AG04449 (cell line): ENCODE measurements around the gene ZMIZ1.

ENCODE experiments used
- CTCF ChIA-PET: fragments of 350-600 bp; formaldehyde crosslinking; extraction: SDS; loops from one replicate; lab custom pipeline; 2021; ENCODE audit warnings: antibody characterized with exemption; lab: Yijun Ruan, JAX
- POLR2A ChIA-PET: fragments of 400-600, 350-600 bp; formaldehyde crosslinking; extraction: SDS; loops from one replicate; lab custom pipeline; 2020; ENCODE audit warnings: antibody characterized with exemption, inconsistent platforms; lab: Yijun Ruan, JAX
- DNase-seq: peaks from one replicate; pipeline ENCODE4 v3.0.0-alpha.2; 2010; ENCODE audit warnings: low read depth, low spot score
- H3K4me3 ChIP-seq: 2 replicates; pipeline ENCODE4 v1.5.1; 2011; ENCODE audit warnings: low read depth, mild to moderate bottlenecking, control low read depth, low read length
- CTCF ChIP-seq: IDR thresholded peaks from one replicate; pipeline ENCODE4 v1.5.1; 2011; ENCODE audit warnings: mild to moderate bottlenecking, moderate library complexity, low read length, control low read depth, inconsistent platforms; ENCODE audit not compliant: insufficient read depth; ENCODE audit errors: missing control alignments

ZMIZ1 gene

GRCh38 chr10:79166741-79167140, 98.0 kb downstream of the ZMIZ1 start:
- ChIA-PET POLR2A (interaction anchor here (0.6 kb wide), 1 partner anchor 133 kb away, joined by 3 read pairs; no protein-coding TSS in a partner anchor), CTCF (interaction anchor here (1.0 kb wide), 1 partner anchor 9 kb away, joined by 3 read pairs; no protein-coding TSS in a partner anchor)
- TF ChIP-seq CTCF = no peak
- no peak overlapping the region for H3K4me3 ChIP-seq
- DNase-seq = no peak

DNA sequence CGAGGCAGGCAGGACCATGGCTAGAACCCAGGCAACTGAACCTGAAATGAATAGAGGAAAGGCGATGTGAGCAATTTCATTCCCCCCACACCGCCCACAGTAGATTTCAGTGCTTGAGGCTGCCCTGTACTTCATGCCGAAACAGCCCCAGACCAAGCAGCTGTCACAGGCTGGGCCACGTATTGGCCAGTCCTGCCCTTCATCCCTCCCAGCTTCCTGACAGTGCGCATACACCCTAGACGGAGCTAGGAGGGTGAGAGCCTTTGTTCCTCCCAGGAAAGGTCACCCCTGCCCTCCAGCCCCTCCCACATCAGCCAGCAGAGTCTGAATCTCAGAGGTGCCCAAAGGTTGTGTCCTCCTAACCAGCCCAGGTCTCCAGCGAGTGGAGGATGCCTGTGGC, 98.8 kb downstream of the ZMIZ1 start:
- no peak overlapping the region for H3K4me3 ChIP-seq
- no peak for DNase-seq
- CTCF ChIA-PET = interaction anchor here (1.7 kb wide), 1 partner anchor 8 kb away, joined by 6 read pairs; no protein-coding TSS in a partner anchor
- no peak for TF ChIP-seq CTCF
- POLR2A ChIA-PET = no interaction called here

DNA sequence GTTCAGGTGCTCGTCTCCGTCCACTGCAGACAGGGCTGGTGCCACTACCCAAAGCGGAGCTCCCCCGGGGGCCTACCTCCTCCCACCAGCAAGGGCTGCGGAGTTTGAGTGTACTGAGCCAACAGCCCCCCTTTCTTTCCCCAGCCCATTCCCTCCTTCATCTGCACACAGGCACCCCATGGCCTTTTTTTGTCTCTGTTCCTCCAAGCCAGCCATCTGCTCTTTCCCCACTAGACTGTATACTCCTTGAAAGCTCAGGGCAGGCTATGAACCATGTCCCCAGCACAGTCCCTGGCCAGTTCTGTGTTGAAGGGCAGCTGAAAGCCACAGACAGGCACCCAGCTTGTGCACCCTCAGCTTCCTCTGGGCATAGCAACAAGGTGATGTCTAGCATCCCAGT, 99.4 kb downstream of the ZMIZ1 start:
- H3K4me3 ChIP-seq = no peak overlapping the region
- CTCF ChIA-PET = interaction anchor here (1.6 to 1.7 kb wide), 2 partner anchors 9 to 29 kb away, joined by 3 to 6 read pairs; no protein-coding TSS in a partner anchor
- DNase-seq = no peak
- no peak for TF ChIP-seq CTCF
- POLR2A ChIA-PET = no interaction called here

DNA sequence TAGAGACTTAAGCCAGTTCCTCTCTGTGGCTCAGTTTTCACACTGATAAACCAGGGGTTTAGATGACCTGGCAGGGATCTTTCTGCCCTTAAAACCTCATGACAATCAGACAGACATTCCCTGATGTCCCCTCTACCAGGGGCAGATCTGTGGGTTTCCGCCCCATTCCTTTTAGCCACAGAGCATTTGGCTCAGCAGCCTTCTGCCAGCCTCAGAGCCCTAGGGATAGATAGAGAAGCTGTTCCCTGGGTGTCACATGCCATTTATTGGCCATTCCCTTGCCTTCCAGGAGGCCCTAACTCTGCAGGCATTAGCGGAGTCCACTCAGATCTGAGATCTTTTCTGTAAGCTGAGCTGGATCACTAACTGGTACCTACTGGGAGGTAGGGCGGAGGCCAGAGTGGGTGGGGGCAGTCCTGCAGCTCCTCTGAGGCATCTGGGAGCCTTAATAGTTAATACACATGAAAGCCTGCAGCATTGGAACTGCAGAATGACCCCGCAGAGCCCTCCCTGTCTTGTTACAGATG, 101.5 kb downstream of the ZMIZ1 start:
- DNase-seq = no peak
- no peak overlapping the region for H3K4me3 ChIP-seq
- CTCF ChIA-PET = interaction anchor here (0.9 to 3.4 kb wide), 3 partner anchors 10 to 25 kb away, joined by 3 to 12 read pairs (median 3); no protein-coding TSS in a partner anchor
- POLR2A ChIA-PET = no interaction called here
- TF ChIP-seq CTCF = no peak

GRCh38 chr10:79170993-79171392, 102.2 kb downstream of the ZMIZ1 start:
- CTCF ChIA-PET = interaction anchor here (0.8 to 3.4 kb wide), 3 partner anchors 11 to 27 kb away, joined by 3 to 12 read pairs (median 4); no protein-coding TSS in a partner anchor
- POLR2A ChIA-PET = no interaction called here
- TF ChIP-seq CTCF = no peak
- DNase-seq = no peak
- no peak overlapping the region for H3K4me3 ChIP-seq

DNA sequence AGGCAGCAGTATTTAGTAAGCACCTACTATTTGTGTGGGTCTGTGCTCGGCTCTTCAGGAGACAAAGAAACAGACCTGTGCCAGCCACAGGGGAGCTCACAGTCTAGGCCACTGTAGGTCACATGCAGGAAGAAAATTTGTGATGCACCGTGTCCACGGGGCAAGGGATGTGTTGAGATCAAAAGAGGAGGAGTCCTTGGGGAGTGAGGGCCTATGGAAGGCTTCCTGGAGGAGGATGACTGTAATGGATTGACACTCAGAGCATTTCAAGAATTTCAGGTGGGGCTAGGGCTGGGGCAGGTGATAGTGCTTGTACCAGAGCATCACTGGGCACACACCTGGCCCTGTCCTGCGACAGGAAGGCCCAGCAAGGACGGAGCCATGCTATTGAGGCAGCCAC, 102.7 kb downstream of the ZMIZ1 start:
- CTCF ChIA-PET = interaction anchor here (0.8 to 3.4 kb wide), 3 partner anchors 12 to 26 kb away, joined by 3 to 12 read pairs (median 4); no protein-coding TSS in a partner anchor
- no peak overlapping the region for H3K4me3 ChIP-seq
- POLR2A ChIA-PET = no interaction called here
- TF ChIP-seq CTCF = no peak
- no peak for DNase-seq
